NCI-H2196 treated with DMSO at 0.1 percent for 48 hours (cell line): ENCODE data around the gene RPL36AL.

Experiments
- DNase-seq: peaks from one replicate; lab custom pipeline; 2025; ENCODE audit not compliant: unreplicated experiment; lab: John Stamatoyannopoulos, UW

Gene RPL36AL

DNA sequence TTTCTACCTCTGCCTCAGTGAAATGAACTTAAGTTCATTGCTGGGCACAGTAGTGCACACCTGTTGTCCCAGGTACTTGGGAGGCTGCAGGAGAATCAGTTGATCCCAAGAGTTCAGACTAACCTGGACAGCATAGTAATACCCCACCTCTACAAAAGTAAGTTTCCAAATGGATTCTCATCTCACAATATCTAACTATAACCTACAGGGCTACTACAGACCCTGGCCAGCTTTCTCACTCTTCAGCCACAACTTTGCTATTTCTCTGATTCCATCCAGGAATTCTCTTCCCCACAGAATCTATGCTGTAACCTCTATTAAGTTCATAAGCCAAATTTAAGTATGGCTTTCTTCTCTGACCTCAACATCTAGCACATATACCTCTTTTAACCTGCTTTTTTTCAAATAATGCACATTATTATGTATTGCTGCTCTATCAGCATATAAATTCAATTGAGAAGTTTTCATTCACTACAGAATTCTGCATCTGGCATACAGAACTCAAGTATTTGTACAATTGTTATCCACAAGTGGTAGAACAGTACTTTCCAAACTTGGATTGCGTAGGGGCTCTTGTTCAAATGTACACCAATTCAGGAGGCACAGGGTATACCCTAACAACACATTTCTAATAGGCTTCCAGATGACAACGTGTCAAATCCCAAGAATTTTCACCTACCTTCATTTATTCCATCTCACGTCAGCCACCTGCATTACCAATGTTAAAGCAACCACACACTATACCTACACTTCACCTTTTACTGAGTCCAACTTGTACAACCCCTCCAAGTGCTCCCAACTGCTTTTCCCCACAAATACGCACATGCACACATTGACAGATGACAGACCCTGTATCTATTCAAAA is 38.1 kb downstream of the RPL36AL start:
- no peak for DNase-seq

- DNase-seq, result no peak
Measured at GRCh38 chr14:49581209-49582112, 39.0 kb downstream of the RPL36AL start.

- DNase-seq, result no peak
Measured at GRCh38 chr14:49579841-49580240, 40.6 kb downstream of the RPL36AL start.

DNA sequence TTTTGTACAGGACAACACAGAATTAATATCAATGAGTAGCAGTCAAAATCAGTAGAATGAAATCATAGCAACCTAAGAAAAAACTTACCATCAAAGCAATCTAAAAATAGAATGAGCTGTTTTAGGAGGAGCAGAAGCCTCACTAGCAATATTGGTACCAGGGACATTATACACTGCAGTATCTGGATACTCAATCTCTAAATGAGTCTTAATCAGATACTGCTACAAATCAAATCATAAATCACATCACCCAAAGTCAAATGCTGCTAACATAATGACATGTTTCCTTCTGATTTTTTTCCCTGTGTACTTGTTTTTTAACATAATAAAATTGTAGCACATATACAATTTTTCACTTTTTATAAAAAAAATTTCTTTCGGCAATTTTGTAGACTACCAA is 42.3 kb downstream of the RPL36AL start:
- no peak for DNase-seq

GRCh38 chr14:49574038-49574437 is 46.4 kb downstream of the RPL36AL start:
- no peak for DNase-seq

DNA sequence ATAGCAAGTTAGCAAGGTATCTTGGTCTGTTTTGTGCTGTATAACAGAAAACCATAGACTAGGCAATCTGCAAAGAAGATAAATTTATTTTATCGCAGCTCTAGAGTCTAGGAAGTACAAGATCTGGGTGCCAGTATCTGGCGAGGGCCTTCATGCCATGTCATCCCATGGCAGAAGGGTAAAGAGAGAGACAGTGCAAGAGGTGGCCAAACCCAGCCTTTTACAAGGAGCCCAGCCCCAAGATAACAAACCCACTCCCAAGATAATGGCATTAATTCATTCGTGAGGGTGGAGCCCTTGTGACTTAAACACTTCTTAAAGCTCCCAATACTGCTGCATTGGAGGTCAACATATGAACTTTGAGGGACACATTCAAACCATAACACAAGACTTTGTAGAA is 51.1 kb downstream of the RPL36AL start:
- DNase-seq, result no peak
